GM23248 (cell line): ENCODE measurements around the gene VPS37D.

Source experiments
- EZH2 ChIP-seq: fragments of 200-600 bp; sonication (generic); IDR thresholded peaks from 2 replicates; pipeline ENCODE4 v1.6.1; 2018; ENCODE audit warnings: antibody characterized with exemption, mild to moderate bottlenecking; ENCODE audit not compliant: insufficient read depth, poor library complexity, severe bottlenecking
- EZH2phosphoT487 ChIP-seq: fragments of 200-600 bp; sonication (generic); IDR thresholded peaks from 2 replicates; pipeline ENCODE4 v1.6.1; 2018; ENCODE audit warnings: antibody characterized with exemption, moderate library complexity, mild to moderate bottlenecking, low read depth; ENCODE audit not compliant: insufficient read depth

GRCh38 chr7:73705551-73705920 is 37.9 kb downstream of the VPS37D start:
- TF ChIP-seq EZH2 (no peak), EZH2phosphoT487 (no peak)
